GM10266 (cell line): ENCODE data around the gene MYLK2.

Source experiments
- DNase-seq: peaks from one replicate; pipeline ENCODE4 v3.0.0; 2012; ENCODE audit errors: extremely low spot score
- CTCF ChIP-seq: IDR thresholded peaks from 2 replicates; pipeline ENCODE4 v1.5.1; 2012; ENCODE audit warnings: mild to moderate bottlenecking, low read depth; ENCODE audit not compliant: control insufficient read depth, insufficient read depth; ENCODE audit errors: missing control alignments

Gene MYLK2

GRCh38 chr20:31869942-31870725 lies 51.0 kb downstream of the MYLK2 start, which contains the start of the genes DUSP15 and TTLL9:
Gene DUSP15, minus strand, starts transcription at chr20:31870527. Its CDS starts 190 bp downstream, at chr20:31870337.
Gene TTLL9, plus strand, starts transcription at chr20:31870634. Its CDS starts 493 bp downstream, at chr20:31871127.
- DNase-seq, result peak; percentile 44
- TF ChIP-seq CTCF, result no peak

DNA sequence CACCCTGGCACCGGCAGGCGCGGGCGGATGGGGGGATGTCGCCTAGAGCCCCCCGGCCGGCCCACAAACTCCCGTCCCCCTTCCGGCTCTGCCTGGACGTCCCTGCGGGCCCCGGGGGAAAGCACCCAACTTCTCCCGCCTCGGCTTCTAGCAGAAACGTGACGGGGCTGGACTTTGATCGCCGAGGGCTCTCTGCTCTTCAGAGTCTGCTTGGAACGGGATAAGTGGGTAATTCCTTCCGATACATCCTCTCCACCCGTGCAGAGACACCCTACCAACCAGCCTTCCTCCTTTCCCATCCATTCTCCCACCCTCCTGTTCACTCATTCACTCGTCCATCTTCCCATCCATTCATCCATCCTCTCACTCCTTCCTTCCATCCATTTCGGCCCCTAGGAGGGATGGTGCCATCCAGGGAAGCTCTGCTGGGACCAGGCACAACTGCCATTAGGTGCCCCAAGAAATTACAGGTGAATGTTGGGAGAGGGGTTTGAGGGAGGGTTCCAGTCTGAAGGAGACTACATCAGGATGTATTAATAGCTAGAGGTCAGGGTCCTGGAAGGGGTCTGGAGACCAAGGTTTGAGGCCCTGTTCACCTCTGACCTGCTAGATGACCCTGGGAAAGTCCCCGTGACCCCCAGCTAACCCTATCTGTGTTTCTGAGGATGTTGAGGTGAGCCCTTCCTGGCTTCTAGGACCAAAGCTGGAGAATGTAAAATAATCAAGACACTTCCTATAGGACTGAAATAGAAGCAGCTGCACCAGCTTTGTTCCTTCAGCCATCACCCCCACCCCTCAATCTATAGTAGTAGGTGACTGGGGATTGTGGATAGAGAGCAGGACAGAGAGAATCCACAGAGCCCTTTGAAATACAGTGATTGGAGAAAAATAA lies 51.8 kb downstream of the MYLK2 start:
- TF ChIP-seq CTCF, result no peak
- DNase-seq, result no peak

DNA sequence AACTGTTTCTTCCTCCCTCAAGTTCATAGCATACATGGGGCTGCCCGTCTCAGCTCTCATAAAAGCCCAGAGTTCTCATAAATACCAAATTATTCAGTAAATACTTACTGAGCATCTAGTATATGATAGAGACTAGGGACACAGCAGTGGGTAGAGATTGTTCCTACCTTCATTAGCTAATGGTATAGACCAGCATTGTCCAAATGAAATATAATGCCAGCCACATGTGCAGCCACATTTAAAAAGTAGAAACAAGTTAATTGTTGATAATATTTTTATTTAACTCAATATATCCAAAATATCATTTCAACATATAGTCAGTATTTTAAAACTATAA lies 52.4 kb downstream of the MYLK2 start:
- DNase-seq, result no peak
- no peak for TF ChIP-seq CTCF

DNA sequence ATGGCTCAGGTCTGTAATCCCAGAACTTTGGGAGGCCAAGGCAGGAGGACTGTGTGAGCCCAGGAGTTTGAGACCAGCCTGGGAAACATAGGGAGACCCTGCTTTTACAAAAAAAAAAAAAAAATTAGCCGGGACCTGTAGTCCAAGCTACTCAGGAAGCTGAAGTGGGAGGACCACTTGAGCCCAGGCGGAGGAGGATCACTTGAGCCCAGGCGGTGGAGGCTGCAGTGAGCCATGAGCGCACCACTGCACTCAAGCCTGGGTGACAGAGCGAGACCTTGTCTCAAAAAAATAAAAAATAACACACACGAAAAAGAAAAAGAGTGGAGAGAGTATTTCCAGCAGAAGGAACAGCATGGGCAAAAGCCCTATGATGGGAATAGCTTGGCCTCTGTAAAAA lies 53.2 kb downstream of the MYLK2 start:
- TF ChIP-seq CTCF, result no peak
- DNase-seq, result no peak

DNA sequence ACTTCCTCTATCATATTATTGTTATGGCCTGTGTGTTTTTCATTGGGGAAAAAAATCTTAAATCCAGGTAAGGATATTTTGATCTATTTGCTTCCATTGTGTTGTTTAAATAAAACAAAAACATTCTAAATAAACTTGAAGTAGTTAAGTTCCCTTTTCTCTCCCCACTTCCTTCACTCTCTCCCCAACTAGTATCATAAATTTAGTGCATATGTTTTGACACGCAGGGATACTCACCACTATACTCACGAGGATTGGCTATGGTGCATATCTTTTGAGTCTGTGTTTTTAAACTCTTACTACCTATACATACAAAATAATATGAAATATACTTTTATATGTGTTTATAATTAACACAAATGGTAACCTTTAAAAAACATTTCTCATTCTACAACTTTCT lies 56.5 kb downstream of the MYLK2 start:
- TF ChIP-seq CTCF, result no peak
- no peak for DNase-seq

DNA sequence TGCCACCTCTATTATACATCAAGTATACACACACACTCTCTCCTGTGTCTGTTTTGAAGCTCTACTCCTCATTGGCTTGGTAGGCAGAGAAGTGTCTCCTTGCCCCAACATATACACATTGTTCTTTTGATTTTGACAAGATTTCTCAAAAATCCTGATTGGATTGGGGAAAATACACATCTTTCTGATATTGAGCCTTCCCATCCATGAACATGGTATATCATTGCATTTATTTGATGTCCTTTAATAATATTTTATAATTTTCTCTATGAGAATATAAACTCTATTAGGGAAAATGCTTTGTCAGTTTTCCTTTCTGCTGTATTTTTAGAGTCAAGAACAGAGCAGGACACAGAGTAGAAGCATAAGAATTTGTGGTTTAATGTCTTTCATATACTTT lies 58.5 kb downstream of the MYLK2 start:
- no peak for TF ChIP-seq CTCF
- no peak for DNase-seq
